NT2/D1 (cell line): ENCODE measurements around the gene WNT8B.

Experiments
- SUZ12 ChIP-seq: IDR thresholded peaks from 2 replicates; pipeline ENCODE4 v1.6.1; 2011; ENCODE audit not compliant: insufficient read length, insufficient read depth; ENCODE audit errors: extremely low read depth
- ZNF274 ChIP-seq: IDR thresholded peaks from 2 replicates; pipeline ENCODE4 v1.6.1; 2011; ENCODE audit warnings: mild to moderate bottlenecking, low read depth, low read length

DNA sequence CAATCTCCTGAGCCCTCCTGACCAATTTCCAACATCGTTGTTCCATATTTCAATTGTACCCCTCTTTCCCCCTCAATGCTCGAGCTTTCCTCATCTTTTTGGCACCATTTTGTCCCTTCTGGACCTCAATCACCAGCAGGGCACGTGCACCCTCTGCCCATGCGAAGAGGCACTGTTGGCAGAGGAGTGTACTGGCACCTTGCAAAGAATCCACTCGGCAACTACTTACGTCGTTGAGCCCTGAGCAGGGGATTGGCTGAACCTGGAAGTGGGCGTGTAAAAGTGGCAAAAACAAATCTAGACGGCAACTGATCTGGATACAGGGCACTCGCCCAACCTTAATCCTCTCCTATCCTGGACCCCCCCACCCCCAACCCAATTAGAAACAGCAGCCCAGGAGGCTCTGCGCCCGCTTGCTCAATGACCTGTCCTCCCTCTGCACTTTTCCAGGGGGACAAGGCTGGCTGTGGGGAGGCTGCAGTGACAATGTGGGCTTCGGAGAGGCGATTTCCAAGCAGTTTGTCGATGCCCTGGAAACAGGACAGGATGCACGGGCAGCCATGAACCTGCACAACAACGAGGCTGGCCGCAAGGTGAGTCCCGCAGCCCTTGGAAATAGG, 18.8 kb downstream of the WNT8B start:
- no peak for TF ChIP-seq SUZ12
- TF ChIP-seq ZNF274: no peak
